GM12873 (cell line): ENCODE measurements around the gene GULP1.

ENCODE experiments used
- CTCF ChIP-seq: IDR thresholded peaks from 2 replicates; pipeline ENCODE4 v1.5.1; 2012; ENCODE audit warnings: low read depth, mild to moderate bottlenecking, moderate library complexity, low read length, control low read depth; ENCODE audit not compliant: insufficient read depth; ENCODE audit errors: missing control alignments

GULP1 gene

GRCh38 chr2:188629753-188630527 is 338.3 kb downstream of the GULP1 start:
- no peak for TF ChIP-seq CTCF

GRCh38 chr2:188631037-188631809 is 339.5 kb downstream of the GULP1 start:
- no peak for TF ChIP-seq CTCF

GRCh38 chr2:188634656-188635055 is 343.0 kb downstream of the GULP1 start:
- no peak for TF ChIP-seq CTCF
